ENCODE data around the gene IRAK3. TPM values are rescaled to one million over a fixed set of nuclear protein-coding genes. Genes with fewer than 3 reads are reported as not detected.

Gene IRAK3
- total RNA-seq (ENCODE audit: unreplicated experiment), result 4.9 TPM
- long read RNA-seq, result 0 reads

- TF ChIP-seq CTCF (IDR thresholded peaks at IDR 0.05; ENCODE audit: unreplicated experiment), result no peak
- peak; percentile 50 for DNase-seq (ENCODE audit: low spot score)
- Mint-ChIP-seq H3K9me3 (ENCODE audit: unreplicated experiment) (no peaks in the 10 kb centered on the region), H3K4me1 (ENCODE audit: unreplicated experiment) (peaks cover 15% of the 10 kb centered on the region), H3K27ac (ENCODE audit: unreplicated experiment) (peak within 1 kb of the TSS; percentile 76), H3K4me3 (ENCODE audit: unreplicated experiment) (peak within 1 kb of the TSS; percentile 83), H3K27me3 (ENCODE audit: unreplicated experiment) (no peaks in the 10 kb centered on the region), H3K36me3 (ENCODE audit: low read depth, unreplicated experiment) (no peaks in the 10 kb centered on the region)
These were observed at the start of gene IRAK3 for GRCh38 chr12:66188584-66189485. TSS of gene IRAK3 (plus strand) at chr12:66189214. CDS start at chr12:66189300, 86 bp downstream.

DNA sequence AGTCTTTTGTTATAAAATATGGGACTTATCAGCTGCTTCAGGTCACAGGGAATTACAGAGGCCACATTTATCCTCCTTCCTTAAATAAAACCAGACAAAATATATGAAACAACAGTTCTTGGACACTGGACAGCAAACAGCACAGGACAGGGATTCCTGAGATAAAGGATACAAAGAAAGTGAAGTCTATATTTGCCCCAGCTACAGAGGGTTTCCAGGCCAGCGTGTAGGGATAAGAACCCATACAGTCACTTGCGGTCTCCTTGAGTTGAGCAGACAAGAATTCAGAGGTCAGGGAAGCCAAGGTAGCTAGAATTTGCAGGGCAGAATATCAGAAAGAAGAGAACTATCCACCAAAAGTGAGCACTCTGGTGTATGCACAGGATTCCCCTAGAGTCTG lies 49.7 kb upstream of the IRAK3 start:
- no peak for TF ChIP-seq CTCF (IDR thresholded peaks at IDR 0.05; ENCODE audit: unreplicated experiment)
- Mint-ChIP-seq H3K4me1 (ENCODE audit: unreplicated experiment) (no peaks in the 10 kb centered on the region), H3K9me3 (ENCODE audit: unreplicated experiment) (no peaks in the 10 kb centered on the region), H3K27ac (ENCODE audit: unreplicated experiment) (no peak overlapping the region), H3K4me3 (ENCODE audit: unreplicated experiment) (no peak overlapping the region), H3K27me3 (ENCODE audit: unreplicated experiment) (no peaks in the 10 kb centered on the region), H3K36me3 (ENCODE audit: low read depth, unreplicated experiment) (peaks cover 45% of the 10 kb centered on the region)
- no peak for DNase-seq (ENCODE audit: low spot score)

DNA sequence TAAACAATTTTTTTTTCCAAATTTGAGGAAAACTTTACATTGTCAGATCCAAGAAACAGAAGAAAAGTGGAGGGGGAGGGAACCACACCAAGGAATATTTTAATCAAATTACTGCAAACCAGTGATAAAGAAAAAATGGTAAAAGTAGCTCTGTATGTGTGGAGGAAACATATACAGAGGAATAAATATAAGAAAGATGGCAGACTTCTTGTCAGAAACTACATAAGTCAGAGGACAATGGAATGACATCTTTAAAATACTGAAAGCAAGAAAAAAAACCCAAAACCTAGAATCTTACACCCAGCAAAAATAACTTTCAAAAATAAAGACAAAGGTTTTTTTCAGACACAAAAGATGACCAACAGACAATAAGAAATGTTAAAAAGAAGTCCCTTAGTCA lies 48.3 kb upstream of the IRAK3 start:
- Mint-ChIP-seq H3K36me3 (ENCODE audit: low read depth, unreplicated experiment) (peaks cover 45% of the 10 kb centered on the region), H3K4me1 (ENCODE audit: unreplicated experiment) (peaks cover 8% of the 10 kb centered on the region), H3K9me3 (ENCODE audit: unreplicated experiment) (no peaks in the 10 kb centered on the region), H3K4me3 (ENCODE audit: unreplicated experiment) (no peak overlapping the region), H3K27ac (ENCODE audit: unreplicated experiment) (no peak overlapping the region), H3K27me3 (ENCODE audit: unreplicated experiment) (no peaks in the 10 kb centered on the region)
- DNase-seq (ENCODE audit: low spot score), result no peak
- TF ChIP-seq CTCF (IDR thresholded peaks at IDR 0.05; ENCODE audit: unreplicated experiment), result no peak

DNA sequence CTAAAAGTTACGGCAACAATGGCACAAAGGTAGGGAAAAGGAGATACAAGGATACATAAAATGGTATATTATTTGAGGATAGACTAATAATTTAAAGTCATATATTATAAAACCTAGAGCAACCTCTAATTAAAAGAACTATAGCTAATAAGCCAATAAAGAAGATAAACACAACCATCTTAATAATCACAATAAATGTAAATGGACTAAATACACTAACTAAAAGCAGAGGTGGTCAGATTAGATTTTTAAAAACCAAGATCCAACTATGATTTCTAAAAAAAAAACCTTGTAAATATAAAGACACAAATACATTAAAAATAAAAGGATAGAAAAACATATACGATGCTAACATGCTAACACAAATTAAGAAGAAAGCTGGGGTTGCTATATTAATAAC lies 47.7 kb upstream of the IRAK3 start:
- H3K4me1 Mint-ChIP-seq (ENCODE audit: unreplicated experiment), result peaks cover 8% of the 10 kb centered on the region

More for the DNA sequence above, 47.7 kb upstream of the IRAK3 start:
- TF ChIP-seq CTCF (IDR thresholded peaks at IDR 0.05; ENCODE audit: unreplicated experiment), result no peak
- Mint-ChIP-seq H3K9me3 (ENCODE audit: unreplicated experiment) (no peaks in the 10 kb centered on the region), H3K27ac (ENCODE audit: unreplicated experiment) (no peak overlapping the region), H3K27me3 (ENCODE audit: unreplicated experiment) (no peaks in the 10 kb centered on the region), H3K36me3 (ENCODE audit: low read depth, unreplicated experiment) (peaks cover 42% of the 10 kb centered on the region), H3K4me3 (ENCODE audit: unreplicated experiment) (no peak overlapping the region)
- DNase-seq (ENCODE audit: low spot score), result no peak
